Activated naive CD8-positive, alpha-beta T cell treated with anti-CD3 and anti-CD28 coated beads, Interleukin-2, amount 50 U/mL, for 24 hours (primary cell): Measurements from ENCODE around the gene SNX30.

Source experiments
- ATAC-seq: fragments of 150-1000 bp; cut with Tn5 transposase; one replicate; pipeline ENCODE4 v1.10.0; 2021
- DNase-seq: peaks from one replicate; pipeline ENCODE4 v3.0.0; 2021
- H3K27ac Mint-ChIP-seq: one replicate; pipeline ENCODE4 v1.8.0; 2021; ENCODE audit warnings: mild to moderate bottlenecking, mixed read lengths
- H3K27me3 Mint-ChIP-seq: one replicate; pipeline ENCODE4 v1.8.0; 2021; ENCODE audit warnings: mixed read lengths
- H3K36me3 Mint-ChIP-seq: one replicate; pipeline ENCODE4 v1.8.0; 2021; ENCODE audit warnings: low read depth, mixed read lengths
- H3K4me1 Mint-ChIP-seq: one replicate; pipeline ENCODE4 v1.8.0; 2021; ENCODE audit warnings: mixed read lengths
- H3K4me3 Mint-ChIP-seq: one replicate; pipeline ENCODE4 v1.8.0; 2021; ENCODE audit warnings: mild to moderate bottlenecking, moderate library complexity, mixed read lengths
- H3K9me3 Mint-ChIP-seq: one replicate; pipeline ENCODE4 v1.8.0; 2021; ENCODE audit warnings: mixed read lengths

Gene SNX30

DNA sequence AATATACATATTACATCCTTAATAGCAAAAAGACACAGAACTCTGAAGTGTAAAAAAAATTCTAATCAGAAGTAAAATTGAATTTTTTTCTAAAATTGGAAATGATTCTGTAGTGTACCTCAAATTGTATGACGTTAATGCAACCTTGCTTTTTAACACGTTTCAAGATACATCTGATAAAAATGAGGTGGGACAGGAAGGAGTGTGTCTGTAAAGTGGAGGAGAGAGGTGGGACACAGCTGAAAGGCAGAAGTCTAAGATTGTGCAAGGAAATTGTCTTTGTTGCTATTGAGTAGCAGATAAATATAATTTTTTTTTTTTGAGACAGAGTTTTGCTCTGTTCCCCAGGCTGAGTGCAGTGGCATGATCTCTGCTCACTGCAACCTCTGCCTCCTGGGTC lies 15.7 kb upstream of the SNX30 start:
- ATAC-seq: no peak
- H3K27me3 Mint-ChIP-seq: no peaks in the 10 kb centered on the region
- no peak overlapping the region for H3K27ac Mint-ChIP-seq
- H3K36me3 Mint-ChIP-seq: no peaks in the 10 kb centered on the region
- no peak for DNase-seq
- no peak overlapping the region for H3K4me3 Mint-ChIP-seq
- H3K9me3 Mint-ChIP-seq: no peaks in the 10 kb centered on the region
- H3K4me1 Mint-ChIP-seq: peaks cover 3% of the 10 kb centered on the region

DNA sequence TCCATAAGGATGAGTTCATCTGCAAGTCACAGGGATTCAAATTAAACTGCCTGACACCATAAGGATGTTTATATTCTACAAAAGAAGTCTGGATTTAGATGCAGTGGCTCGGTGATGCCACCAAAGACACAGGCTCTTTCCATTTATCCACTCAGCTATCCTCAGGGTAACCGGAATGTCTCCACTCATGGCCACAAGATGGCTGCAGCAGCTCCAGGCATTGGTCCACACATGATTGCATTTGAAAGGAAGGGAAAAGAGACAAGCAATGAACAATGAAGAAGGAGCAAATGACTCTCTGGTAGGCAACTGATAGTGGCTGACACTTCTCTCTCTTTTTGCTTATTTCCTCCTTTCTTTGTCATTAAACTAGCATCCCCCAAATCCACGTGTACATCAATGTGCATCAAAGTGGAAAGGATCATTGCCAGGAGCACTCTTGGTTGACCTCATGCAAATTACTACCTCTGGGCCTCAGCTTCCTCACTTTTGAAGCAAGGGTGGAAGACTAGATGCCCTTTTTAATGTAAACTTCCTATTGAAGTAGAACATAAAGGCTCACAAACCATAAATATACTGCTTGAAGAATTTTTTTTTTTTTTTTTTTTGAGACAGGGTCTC lies 7.2 kb upstream of the SNX30 start:
- Mint-ChIP-seq H3K36me3 (no peaks in the 10 kb centered on the region), H3K27me3 (no peaks in the 10 kb centered on the region), H3K9me3 (no peaks in the 10 kb centered on the region), H3K4me1 (peaks cover 39% of the 10 kb centered on the region), H3K4me3 (no peak overlapping the region), H3K27ac (no peak overlapping the region)
- ATAC-seq: no peak
- no peak for DNase-seq

DNA sequence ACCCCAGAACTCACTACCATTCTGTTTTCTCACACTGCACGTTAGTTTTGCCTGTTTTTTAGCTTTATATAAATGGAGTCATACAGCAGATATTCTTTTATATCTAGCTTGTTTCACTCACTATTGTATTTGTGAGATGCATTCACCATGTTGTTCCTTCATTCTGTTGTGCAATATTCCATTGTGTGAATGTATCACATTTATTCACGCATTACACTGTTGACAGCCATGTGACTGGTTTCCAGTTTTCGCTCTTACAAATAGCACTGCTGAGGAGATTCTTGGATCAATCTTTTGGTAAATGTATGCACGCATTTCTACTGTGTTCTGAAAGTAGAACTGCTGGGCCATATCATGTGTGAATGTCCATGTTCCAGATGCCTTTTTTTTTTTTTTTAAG lies 6.4 kb upstream of the SNX30 start:
- DNase-seq (no peak), ATAC-seq (no peak)
- no peaks in the 10 kb centered on the region for H3K36me3 Mint-ChIP-seq
- peaks cover 46% of the 10 kb centered on the region for H3K4me1 Mint-ChIP-seq
- no peaks in the 10 kb centered on the region for H3K9me3 Mint-ChIP-seq
- no peak overlapping the region for H3K27ac Mint-ChIP-seq
- no peaks in the 10 kb centered on the region for H3K27me3 Mint-ChIP-seq
- H3K4me3 Mint-ChIP-seq: no peak overlapping the region

DNA sequence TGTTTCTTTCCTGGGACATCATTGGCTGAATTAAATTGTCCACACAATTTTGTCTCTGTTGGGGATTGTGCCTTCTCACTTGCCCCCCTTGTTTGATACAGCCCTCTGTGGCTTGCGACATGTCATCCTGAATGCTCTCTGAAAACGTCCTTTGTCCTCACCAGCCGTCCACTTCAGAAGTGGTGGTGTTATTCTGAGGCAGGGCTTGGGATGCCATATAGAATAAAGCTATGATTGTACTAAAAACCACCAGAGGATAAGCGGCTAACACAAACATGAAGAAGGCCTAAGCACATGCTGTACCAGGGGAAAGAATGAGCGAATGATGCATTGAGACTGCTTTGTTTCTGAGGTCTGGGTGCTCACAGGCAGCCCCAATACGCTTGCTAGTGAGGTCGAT lies 3.5 kb upstream of the SNX30 start:
- no peak for DNase-seq
- Mint-ChIP-seq H3K27ac (no peak overlapping the region), H3K9me3 (no peaks in the 10 kb centered on the region), H3K4me1 (peaks cover 55% of the 10 kb centered on the region), H3K4me3 (no peak overlapping the region), H3K27me3 (no peaks in the 10 kb centered on the region), H3K36me3 (no peaks in the 10 kb centered on the region)
- no peak for ATAC-seq

DNA sequence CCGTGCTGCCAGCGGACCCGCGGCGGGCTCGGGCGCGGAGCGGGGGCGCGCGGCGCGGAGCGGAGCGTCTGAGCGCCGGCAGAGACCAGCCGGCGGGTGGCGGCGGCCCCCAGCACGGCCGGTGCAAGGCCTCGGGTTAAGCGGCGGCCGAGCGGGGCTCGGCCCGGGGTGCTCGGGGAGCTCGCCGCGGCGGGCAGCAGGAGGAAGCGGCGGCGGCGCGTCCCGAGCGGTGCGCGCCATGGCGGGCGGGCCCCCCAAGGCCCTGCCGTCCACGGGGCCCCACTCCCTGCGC lies 150 bp downstream of the SNX30 start:
- Mint-ChIP-seq H3K27ac (no peak overlapping the region), H3K36me3 (peaks cover 2% of the 10 kb centered on the region), H3K9me3 (no peaks in the 10 kb centered on the region), H3K27me3 (no peaks in the 10 kb centered on the region), H3K4me1 (peaks cover 78% of the 10 kb centered on the region), H3K4me3 (no peak overlapping the region)
- ATAC-seq: no peak
- no peak for DNase-seq

DNA sequence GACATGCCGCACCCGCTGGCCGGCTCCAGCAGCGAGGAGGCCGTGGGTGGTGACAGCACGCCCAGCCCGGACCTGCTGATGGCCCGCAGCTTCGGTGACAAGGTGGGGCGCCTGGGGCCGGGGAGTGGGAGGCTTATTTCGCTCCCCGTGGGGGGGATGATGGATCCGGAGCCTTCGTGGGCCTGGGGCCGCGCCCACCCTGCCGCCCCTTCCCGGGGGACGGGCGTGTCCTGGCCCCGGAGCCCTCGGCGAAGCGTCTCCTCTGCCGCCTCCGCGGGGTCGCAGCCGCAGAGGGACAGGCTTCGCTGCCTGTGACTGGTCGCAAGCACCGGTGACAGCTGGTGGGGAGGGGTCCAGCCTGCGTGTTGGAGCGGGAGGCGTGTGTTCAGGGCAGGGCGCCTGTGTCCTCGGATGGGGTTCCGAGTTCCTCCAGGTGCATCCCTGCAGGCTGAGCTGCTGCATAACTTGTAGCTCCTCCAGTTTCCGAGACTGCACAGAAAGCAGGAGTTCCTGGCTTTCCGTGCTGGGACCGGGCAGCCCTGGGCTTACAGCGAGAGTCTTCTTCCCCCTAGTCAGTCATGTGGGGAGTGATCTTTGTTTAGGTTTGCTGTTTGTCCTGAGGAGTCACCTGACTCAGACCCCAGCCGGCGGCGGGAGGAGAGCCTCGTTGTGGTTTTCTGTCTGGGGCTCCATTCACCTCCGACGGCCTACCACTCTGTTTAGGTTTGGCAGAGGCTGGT lies 666 bp downstream of the SNX30 start:
- H3K4me3 Mint-ChIP-seq: peak overlapping the region; percentile 79
- H3K27ac Mint-ChIP-seq: peak overlapping the region; percentile 76
- DNase-seq (peak; percentile 62), ATAC-seq (peak; percentile 3)
- H3K27me3 Mint-ChIP-seq: no peaks in the 10 kb centered on the region
- no peaks in the 10 kb centered on the region for H3K9me3 Mint-ChIP-seq
- peaks cover 82% of the 10 kb centered on the region for H3K4me1 Mint-ChIP-seq
- peaks cover 2% of the 10 kb centered on the region for H3K36me3 Mint-ChIP-seq

DNA sequence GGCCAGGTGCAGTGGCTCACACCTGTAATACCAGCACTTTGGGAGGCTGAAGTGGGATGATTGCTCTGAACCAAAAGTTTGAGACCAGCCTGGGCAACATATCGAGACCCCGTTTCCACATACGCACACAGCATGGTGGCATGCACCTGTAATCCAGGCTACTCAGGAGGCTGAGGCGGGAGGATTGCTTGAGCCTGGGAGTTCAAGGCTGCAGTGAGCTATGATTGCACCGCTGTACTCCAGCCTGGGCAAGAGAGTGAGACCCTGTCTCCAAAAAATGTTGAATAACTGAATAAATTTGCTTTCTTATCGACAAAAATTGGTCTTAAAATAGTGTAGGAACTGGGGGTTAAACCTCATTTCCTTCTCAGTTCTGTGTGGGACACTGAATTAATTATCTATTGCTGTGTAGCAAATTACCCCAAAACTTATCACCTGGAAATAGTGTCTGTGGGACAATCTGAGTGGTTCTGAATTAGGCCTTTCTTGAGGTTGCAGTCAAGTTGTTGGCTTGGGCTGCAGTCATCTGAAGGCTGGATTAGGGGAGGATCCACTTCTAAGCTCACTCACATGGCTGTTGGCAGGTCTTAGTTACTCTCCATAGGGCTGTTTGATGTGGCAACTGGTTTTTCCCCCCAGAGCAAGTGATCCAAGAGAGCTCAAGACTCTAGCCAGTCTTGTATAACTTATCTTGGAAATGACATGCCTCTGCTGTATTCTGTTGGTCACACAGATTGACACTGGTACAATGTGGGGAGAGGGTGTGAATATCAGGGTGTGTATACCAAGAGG lies 2.0 kb downstream of the SNX30 start:
- Mint-ChIP-seq H3K4me1 (peaks cover 86% of the 10 kb centered on the region), H3K27me3 (no peaks in the 10 kb centered on the region), H3K9me3 (no peaks in the 10 kb centered on the region), H3K27ac (peak overlapping the region; percentile 81), H3K4me3 (peak overlapping the region; percentile 79), H3K36me3 (peaks cover 2% of the 10 kb centered on the region)
- no peak for DNase-seq
- no peak for ATAC-seq

DNA sequence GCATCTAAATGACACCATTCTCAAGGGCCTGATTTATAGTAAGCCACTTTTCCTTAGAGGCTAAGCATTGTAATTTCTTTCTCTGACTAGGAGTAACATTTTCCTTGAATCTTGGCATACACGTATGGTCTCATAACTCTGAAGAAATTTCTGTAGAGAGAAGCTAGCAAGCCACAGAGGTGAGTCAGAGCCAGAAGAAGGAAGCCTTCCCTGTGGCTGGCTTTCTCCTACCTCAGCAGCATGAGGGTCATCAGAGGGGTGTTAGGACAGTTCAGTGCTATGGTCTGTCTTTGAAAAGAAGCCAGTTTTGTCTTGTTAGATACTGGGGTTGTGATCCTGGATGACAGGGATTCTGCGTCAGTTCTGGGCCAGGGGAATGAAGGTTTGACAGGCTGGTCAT lies 3.2 kb downstream of the SNX30 start:
- Mint-ChIP-seq H3K4me3 (peak overlapping the region; percentile 19), H3K4me1 (peaks cover 83% of the 10 kb centered on the region), H3K36me3 (peaks cover 2% of the 10 kb centered on the region), H3K27ac (peak overlapping the region; percentile 81), H3K27me3 (no peaks in the 10 kb centered on the region), H3K9me3 (no peaks in the 10 kb centered on the region)
- ATAC-seq (peak; percentile 65), DNase-seq (peak; percentile 31)

DNA sequence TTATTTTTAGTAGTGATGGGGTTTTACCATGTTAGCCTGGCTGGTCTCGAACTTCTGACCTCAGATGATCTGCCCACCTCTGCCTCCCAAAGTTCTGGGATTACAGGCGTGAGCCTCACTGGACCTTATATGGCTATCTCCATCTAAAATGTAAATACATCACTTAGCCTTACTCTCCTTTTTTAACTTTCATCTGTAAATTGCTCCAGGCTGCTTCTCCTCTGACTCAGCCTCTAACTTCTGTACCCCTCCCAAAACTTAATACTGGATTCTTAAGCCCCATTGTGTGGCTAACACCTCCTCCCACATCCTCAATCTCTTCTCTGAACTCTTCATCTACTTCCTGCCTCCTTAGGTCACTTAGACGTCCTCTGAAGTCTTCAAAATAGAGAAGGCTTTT lies 4.0 kb downstream of the SNX30 start:
- H3K27me3 Mint-ChIP-seq: no peaks in the 10 kb centered on the region
- peaks cover 5% of the 10 kb centered on the region for H3K36me3 Mint-ChIP-seq
- DNase-seq (peak; percentile 27), ATAC-seq (peak; percentile 66)
- peak overlapping the region; percentile 45 for H3K4me3 Mint-ChIP-seq
- peaks cover 77% of the 10 kb centered on the region for H3K4me1 Mint-ChIP-seq
- H3K27ac Mint-ChIP-seq: peak overlapping the region; percentile 88
- no peaks in the 10 kb centered on the region for H3K9me3 Mint-ChIP-seq

DNA sequence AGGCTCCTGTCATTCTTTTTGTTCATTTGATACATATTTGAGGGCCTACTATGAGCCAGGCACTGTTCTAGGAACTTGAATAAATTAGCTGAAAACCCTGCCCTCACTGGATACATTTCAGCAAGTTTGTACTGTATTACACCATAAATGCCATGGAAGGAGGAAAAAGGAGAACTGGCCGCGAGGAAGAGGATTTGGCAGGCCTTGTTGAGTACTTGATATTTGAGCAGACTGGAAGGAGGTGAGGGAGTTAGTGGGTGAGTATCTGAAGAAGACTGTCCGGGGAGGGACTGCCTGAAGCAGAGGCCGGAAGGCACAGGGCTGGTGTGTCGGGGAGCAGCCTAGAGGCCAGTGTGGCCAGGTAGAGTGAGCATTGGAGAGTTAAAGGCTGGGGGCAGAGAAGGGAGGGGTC lies 4.5 kb downstream of the SNX30 start:
- H3K4me1 Mint-ChIP-seq: peaks cover 77% of the 10 kb centered on the region
- H3K36me3 Mint-ChIP-seq: peaks cover 5% of the 10 kb centered on the region
- peak overlapping the region; percentile 45 for H3K4me3 Mint-ChIP-seq
- H3K27ac Mint-ChIP-seq: peak overlapping the region; percentile 88
- no peak for ATAC-seq
- DNase-seq: no peak
- H3K9me3 Mint-ChIP-seq: no peaks in the 10 kb centered on the region
- H3K27me3 Mint-ChIP-seq: no peaks in the 10 kb centered on the region

DNA sequence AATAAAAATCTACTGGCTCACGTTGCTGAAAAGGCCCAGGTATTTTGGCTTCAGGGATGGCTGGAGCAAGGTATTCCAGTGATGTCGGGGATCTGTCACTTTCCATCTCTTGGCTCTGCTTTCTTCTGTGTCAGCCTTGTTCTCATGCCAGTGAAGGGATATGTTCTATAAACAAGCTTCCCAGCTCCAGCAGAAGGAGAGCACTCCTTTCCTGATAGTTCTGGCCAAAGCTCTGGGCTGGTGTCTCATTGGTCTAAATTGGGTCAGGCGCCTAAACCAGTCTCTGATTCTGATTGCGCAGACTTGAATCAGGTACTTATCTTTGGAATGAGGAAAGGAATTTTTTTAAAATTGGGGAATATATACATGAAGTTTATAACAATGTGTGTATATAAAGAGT lies 5.1 kb downstream of the SNX30 start:
- Mint-ChIP-seq H3K4me1 (peaks cover 79% of the 10 kb centered on the region), H3K36me3 (peaks cover 5% of the 10 kb centered on the region), H3K27me3 (no peaks in the 10 kb centered on the region), H3K27ac (no peak overlapping the region), H3K4me3 (no peak overlapping the region), H3K9me3 (no peaks in the 10 kb centered on the region)
- no peak for DNase-seq
- ATAC-seq: no peak

DNA sequence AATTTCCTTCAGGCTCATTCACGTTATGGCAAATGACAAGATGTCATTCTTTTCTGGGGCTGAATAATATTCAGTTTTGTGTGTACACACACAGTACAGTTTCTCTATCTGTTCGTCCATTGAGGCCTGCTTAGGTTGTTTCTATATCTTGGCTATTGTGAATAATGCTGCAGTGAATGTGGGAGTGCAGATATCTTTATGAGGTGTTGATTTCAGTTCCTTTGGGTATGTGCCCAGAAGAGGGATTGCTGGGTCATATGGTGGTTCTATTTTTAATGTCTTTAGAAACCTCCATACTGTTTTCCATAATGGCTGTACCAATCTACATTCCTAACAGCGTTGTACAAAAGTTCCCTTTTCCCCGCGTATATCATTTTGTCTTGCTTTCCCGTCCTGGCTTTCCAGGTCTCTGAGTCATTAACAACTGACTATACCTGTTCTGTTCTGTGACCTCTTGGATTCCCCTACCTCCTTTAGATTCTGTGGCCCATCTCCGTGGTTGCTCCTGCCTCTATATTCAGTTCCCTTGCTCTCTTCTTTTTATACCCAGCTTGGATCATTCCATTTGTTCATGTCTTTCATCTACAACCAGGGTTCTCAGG lies 6.8 kb downstream of the SNX30 start:
- H3K4me3 Mint-ChIP-seq: no peak overlapping the region
- no peak overlapping the region for H3K27ac Mint-ChIP-seq
- H3K27me3 Mint-ChIP-seq: no peaks in the 10 kb centered on the region
- ATAC-seq: no peak
- peaks cover 70% of the 10 kb centered on the region for H3K4me1 Mint-ChIP-seq
- peaks cover 5% of the 10 kb centered on the region for H3K36me3 Mint-ChIP-seq
- no peaks in the 10 kb centered on the region for H3K9me3 Mint-ChIP-seq
- DNase-seq: no peak

DNA sequence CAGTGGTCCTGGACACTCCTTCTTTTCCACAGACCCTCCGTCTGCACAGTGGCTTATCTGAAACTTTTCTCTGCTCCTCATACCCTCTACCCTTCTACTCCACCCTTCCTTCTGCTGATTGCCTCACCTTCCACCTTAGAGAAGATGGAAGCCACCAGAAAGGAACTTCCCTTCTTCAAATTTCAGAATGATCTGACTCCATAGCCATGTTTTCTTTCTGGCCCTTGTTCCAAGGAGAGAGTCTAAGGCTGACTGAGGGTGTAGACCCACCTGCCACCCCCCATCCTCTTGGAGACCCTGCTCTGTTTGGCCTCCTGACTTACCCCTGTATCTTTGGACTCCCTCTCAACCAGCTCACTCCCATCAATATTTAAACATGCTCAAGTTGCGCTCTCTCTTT lies 7.4 kb downstream of the SNX30 start:
- ATAC-seq (no peak), DNase-seq (no peak)
- Mint-ChIP-seq H3K36me3 (peaks cover 5% of the 10 kb centered on the region), H3K27ac (no peak overlapping the region), H3K27me3 (no peaks in the 10 kb centered on the region), H3K4me1 (peaks cover 66% of the 10 kb centered on the region), H3K9me3 (no peaks in the 10 kb centered on the region), H3K4me3 (no peak overlapping the region)

DNA sequence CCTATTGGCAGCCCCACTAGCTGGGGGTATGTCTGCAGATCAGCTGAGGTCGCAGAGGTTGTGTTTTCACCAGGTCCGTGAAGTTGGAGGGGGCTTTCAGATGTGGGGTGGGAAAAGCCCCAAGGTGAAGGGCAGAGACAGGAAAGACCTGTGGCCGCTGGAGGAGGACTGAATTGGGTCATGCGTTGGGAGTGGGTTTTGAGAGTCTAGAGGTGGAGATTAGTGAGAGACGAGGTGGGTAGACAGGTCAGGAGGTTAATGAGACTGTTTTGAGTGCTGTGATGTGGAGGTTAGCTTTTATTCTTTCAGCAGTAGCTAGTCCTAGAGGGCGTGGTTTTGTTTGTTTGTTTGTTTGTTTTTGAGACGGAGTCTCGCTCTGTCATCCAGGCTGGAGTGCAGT lies 10.3 kb downstream of the SNX30 start:
- H3K9me3 Mint-ChIP-seq: no peaks in the 10 kb centered on the region
- ATAC-seq (no peak), DNase-seq (no peak)
- H3K27me3 Mint-ChIP-seq: no peaks in the 10 kb centered on the region
- peaks cover 42% of the 10 kb centered on the region for H3K4me1 Mint-ChIP-seq
- no peak overlapping the region for H3K27ac Mint-ChIP-seq
- H3K4me3 Mint-ChIP-seq: no peak overlapping the region
- H3K36me3 Mint-ChIP-seq: peaks cover 4% of the 10 kb centered on the region
